ENCODE measurements around the gene C2. TPM values are rescaled to one million over a fixed set of nuclear protein-coding genes. Genes with fewer than 3 reads are reported as not detected.
"Not testable (repeated sequence)": the region's sequence is repeated elsewhere in the genome, so short reads cannot be mapped to it uniquely, and the experiment has no call there.

Gene C2
- total RNA-seq, 1 experiment from 2014 or later, result 3.7 TPM

DNA sequence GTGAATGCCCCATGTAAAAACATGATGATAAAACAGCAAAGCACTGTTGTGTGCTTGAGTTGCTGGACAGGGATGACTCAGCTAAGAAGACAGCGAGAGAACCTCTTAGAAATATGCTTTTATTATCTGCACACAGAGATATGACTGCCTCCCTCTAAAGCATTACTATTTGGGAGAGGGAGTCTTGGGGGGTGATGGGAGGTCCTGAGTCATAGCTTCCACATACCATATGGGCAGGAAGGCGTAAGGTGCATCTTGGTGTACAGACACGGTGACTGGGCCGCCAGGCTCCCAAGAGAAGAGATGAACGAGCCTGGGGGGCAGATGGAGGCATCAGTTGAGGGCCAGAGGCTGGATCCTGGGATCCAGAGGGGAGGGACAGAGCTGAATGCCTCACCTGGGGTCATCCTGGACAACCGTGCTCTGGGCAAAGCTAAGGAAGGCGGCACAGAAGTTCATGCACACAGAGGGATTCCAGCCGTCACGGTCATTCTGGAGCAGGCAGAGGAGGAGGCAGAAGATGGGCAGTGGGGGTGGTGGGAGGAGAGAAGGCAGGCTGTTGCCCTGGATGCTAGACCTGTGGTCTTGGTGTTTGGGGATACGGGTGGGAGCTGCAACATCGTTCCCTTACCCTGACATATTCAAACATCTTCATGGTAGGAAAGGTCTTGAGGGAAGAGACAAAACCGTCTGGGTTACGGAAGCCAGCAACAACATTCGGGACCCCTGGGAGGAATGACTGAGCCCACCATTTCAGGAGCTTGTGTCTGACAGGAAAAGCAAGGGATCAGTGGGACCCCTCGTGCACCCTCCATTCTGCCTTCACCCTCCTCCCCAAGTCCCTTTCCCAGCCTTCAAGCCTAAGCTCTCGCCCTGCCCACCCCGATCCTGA, 42.4 kb downstream of the C2 start:
- in situ Hi-C loops (cut with HindIII; ENCODE audit: low sequenced_read_pairs), result no loop called here
- no peak for DNase-seq (ENCODE audit: low spot score)

DNA sequence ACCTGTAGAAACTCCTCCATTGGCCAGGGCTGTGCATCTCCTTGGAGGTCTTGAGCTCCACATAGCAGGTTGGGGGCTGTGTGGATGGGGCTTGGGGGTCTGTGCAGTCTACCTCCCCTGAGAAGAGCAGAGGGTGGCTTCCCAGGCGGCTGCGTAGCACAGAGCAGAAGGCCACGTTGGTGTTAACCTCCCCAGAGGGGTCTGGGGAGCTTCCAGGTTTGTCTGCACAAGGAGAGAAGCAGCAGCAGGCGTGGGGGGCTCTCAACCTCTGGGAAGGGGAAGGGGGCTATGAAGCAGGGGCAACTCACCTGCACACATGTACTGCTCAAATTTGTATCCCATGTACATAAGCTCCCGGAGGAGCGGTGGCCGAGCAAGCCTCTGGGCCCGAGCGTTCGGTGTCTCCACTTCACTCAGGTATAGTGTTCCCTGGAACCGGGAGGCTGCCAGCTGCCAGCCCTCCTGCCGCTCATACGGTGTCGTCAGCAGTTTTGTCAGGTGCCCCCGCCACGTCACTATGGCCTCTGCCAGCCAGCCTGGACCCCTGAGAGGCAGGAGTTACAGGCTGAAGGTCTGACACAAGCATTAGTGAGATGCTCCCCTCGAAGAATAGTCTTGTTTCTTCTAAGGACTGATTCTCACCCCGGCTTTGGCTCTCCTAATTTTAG, 43.2 kb downstream of the C2 start:
- in situ Hi-C loops (cut with HindIII; ENCODE audit: low sequenced_read_pairs), result no loop called here
- DNase-seq (ENCODE audit: low spot score), result peak; percentile 24

DNA sequence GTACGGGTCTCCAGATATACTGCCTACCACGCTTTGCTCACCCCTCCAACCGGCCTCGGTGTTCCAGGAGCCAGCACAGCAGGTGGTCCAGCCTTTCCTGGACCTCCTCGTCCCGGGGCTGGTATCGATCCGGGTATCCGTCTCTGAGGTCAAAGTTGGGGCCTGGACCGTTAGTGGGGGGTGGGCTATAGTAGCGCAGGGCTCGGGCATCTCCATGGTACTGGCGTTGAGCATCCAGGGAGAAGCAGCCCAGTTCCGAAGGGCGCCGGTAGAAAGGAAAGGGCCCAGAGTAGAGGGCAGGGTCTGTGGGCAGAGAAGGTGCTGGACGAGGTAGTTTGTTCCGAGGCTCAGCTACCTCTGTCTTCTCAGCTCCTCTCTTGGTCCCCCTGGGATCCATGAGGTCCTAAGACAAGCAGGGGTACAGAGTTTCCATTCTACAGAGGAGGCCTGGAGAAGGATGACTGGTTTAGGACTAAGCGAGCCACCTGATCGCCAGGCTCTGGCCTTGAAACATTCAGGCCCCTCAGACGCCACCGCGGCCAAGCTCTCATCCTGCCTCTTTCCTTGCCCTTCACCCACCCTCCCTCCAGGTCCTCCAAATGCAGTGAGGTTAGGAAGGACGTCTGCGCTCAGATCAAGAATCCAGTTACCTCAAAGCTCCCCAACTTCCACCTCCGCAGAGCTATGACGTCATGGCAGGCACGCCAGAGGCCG, 43.9 kb downstream of the C2 start:
- in situ Hi-C loops (cut with HindIII; ENCODE audit: low sequenced_read_pairs), result no loop called here
- no peak for DNase-seq (ENCODE audit: low spot score)

DNA sequence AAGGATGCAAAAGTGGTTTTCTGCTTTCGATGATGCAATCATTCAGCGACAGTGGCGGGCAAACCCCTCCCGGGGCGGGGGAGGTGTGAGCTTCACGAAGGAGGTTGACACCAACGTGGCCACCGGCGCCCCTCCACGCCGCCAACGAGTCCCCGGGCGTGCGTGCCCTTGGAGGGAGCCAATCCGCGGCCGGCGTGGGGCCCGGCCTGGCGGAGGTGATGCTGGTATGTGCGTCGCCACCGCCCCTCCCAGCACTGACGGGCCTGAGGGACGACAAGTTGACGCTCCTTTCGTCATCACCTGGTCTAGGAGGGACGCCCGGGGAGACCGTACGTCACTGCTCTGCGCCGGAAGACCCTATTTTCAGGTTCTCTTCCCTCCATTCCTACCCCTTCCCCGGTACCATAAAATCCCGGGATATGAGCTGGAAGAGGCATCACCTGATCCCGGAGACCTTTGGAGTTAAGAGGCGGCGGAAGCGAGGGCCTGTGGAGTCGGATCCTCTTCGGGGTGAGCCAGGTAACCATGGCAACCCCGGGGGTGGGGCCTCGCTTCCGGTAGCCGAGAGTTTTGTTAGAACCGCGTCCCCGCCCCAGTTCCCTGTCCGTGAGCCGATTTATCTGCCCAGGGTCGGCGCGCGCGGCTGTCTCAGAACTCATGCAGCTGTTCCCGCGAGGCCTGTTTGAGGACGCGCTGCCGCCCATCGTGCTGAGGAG, 44.6 kb downstream of the C2 start, which contains the start of gene DXO:
Gene DXO (minus strand): TSS at position 146 of the 716 bp plus-strand sequence. CDS start 463 bp downstream, outside the sequence.
- DNase-seq (ENCODE audit: low spot score), result peak; percentile 99
- in situ Hi-C loops (cut with HindIII; ENCODE audit: low sequenced_read_pairs), result no loop called here

DNA sequence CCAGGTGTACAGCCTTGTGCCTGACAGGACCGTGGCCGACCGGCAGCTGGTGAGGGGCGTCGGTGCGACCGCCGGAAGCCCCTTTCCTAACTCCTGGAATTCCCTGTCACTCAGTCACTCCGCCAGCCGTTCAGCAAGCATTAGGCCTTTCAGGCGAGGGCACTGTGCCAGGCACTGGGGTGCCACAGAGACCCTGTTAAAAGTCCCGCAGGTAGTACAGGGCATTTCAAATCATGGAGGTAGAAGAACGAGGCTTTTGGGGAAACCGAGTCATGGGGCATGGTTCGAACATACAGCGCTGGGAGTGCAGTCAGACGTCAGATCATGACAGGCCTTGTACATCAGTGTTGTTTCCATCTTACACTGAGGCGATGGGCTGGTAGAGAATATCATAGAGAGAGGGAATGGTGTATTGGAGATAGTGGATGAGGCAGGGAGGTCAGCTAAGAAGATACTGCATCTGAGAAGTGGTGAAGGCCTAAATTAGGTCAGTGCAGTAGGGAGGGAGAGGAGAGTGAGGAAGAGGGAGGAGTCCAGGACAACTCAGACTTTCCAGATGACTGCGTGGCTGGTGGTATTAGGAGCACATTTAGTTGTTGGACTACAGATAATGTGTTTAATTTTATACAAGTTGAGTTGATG, 45.3 kb downstream of the C2 start:
- in situ Hi-C loops (cut with HindIII; ENCODE audit: low sequenced_read_pairs), result no loop called here

DNA sequence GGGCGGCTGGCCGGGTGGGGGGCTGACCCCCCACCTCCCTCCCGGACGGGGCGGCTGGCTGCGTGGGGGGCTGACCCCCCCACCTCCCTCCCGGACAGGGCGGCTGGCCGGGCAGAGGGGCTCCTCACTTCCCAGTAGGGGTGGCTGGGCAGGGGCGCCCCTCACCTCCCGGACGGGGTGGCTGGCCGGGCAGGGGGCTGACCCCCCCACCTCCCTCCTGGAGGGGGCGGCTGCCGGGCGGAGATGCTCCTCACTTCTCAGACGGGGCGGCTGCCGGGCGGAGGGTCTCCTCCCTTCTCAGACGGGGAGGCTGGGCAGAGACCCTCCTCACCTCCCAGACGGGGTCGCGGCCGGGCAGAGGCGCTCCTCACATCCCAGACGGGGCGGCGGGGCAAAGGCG, 48.5 kb downstream of the C2 start:
- in situ Hi-C loops (cut with HindIII; ENCODE audit: low sequenced_read_pairs); DNase-seq (ENCODE audit: low spot score): not testable (repeated sequence)

More for the DNA sequence above, 45.3 kb downstream of the C2 start:
- no peak for DNase-seq (ENCODE audit: low spot score)

DNA sequence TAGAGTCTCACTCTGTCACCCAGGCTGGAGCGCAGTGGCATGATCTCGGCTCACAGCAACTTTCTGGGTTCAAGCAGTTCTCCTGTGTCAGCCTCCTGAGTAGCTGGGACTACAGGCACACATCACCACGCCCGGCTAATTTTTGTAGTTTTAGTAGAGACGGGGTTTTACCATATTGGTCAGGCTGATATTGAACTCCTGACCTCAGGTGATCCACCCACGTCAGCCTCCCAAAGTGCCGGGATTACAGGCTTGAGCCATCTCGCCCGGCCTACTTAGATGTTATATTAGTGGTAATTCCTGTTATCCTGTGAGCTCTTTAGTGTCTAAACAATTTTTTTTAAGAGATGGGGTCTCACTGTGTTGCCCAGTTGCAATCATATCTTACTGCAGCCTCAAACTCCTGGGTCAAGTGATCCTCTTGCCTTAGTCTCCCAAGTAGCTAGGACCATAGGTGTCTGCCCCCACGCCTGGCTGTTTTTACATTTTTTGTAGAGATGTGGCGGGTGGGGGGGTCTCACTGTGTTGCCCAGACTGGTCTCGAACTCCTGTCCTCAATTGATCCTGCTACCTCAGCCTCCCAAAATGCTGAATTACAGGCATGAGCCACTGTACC, 50.4 kb downstream of the C2 start:
- in situ Hi-C loops (cut with HindIII; ENCODE audit: low sequenced_read_pairs), result no loop called here
- no peak for DNase-seq (ENCODE audit: low spot score)

DNA sequence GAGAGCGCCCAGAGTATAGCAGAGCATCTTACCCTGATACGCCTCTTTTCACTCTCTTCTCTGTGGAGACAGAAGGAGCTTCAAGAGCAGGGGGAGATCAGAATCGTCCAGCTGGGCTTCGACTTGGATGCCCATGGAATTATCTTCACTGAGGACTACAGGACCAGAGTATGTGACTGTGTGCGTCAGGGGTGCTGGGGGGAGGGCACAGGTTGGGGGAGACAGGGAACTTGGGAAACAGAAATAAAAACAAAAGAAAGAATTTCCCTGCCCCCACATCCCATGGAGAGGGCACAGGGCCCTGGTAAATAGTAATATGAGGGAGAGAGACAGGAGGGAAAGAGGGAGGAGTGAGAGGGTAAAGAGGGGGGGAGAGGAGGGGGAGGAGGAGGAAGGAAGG, 51.3 kb downstream of the C2 start:
- in situ Hi-C loops (cut with HindIII; ENCODE audit: low sequenced_read_pairs), result no loop called here
- DNase-seq (ENCODE audit: low spot score), result no peak

DNA sequence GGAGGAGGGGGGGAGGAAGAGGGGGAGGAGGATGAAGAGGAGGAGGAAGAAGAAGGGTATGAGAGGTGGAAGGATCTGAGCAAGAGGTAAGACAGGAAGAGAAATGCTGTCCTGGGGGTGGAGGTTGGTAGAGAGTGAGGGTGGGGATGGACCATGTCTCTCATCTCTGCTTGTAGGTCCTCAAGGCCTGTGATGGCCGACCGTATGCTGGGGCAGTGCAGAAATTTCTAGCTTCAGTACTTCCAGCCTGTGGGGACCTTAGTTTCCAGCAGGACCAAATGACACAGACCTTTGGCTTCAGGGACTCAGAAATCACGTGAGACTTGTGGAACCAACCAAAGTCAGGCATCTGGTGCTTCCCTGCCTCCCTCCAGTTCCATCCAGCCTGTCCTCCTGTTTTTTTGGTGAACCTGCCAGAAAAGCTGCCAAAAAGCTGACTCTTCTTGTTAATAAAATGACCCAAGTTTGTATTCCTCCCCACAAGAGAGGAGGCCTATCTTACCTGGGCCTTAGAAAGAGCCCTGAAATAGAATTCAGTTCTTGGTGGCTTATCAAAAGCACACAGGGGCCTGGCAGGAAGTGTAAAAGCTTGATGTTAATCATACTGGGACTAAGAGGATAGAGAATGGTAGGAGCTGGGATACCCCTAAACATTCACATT, 51.9 kb downstream of the C2 start:
- in situ Hi-C loops (cut with HindIII; ENCODE audit: low sequenced_read_pairs), result no loop called here
- no peak for DNase-seq (ENCODE audit: low spot score)

DNA sequence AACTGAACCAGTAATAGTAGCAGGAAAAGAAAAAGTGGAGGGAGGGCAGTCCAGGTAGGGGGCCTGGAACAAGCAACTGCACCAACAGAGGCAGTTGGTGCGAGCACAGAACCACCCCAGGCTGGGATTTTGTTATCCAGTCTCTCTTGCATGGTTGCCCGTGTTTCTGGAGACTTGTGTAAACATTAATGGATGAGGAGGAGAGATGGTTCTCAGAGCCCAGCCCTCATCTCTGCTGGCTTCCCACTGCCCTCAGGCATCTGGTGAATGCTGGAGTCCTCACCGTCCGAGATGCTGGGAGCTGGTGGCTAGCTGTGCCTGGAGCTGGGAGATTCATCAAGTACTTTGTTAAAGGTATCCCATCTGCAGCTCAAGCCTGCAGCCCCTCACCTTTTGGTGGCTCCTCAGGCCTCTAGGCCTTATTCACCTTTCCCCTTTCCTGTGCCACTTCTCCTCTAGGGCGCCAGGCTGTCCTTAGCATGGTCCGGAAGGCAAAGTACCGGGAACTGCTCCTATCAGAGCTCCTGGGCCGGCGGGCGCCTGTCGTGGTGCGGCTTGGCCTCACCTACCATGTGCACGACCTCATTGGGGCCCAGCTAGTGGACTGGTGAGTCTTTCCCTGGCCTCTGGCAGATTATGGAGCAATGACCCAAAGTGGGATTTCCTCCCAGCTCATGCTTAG, 52.8 kb downstream of the C2 start:
- DNase-seq (ENCODE audit: low spot score); in situ Hi-C loops (cut with HindIII; ENCODE audit: low sequenced_read_pairs): not testable (repeated sequence)

DNA sequence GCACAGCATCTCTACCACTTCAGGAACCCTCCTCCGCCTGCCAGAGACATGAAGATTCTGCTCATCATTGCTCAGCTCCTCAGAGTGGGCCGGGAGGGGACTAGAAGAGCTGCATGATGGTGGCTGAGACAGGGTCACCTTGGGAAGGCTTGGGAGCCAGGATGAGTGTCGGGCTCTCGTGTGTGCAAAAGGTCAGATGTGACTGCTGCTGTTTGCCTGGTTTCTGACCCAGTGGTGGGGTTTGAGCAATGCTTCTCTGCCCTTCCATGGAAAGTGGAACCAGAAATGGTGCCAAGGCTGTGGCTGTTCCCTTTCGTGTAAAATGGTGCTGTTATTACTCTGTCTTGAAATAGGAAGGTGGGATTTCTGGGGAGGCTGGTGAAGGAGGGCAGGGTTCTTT, 53.5 kb downstream of the C2 start:
- in situ Hi-C loops (cut with HindIII; ENCODE audit: low sequenced_read_pairs), result not testable (repeated sequence)

DNA sequence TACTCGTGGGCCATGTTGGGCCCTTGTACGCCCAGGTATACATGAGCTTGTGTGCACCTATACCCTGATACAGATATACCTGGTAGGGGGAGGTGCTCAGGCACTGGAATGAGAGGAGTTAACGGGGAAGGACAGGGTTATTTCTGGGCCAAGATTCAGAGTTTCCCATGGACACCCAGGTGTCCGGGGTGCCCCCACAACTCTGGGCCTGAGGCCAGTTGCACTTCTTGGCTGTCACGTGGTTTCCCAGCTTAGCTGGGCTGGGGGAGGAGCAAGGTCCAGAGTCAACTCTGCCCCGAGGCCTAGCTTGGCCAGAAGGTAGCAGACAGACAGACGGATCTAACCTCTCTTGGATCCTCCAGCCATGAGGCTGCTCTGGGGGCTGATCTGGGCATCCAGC, 54.2 kb downstream of the C2 start, which contains the start of gene C4A:
Gene C4A (plus strand): TSS at position 314 of the 400 bp plus-strand sequence. CDS start 51 bp downstream, at position 365.
- DNase-seq (ENCODE audit: low spot score); in situ Hi-C loops (cut with HindIII; ENCODE audit: low sequenced_read_pairs): not testable (repeated sequence)

More for the DNA sequence above, 53.5 kb downstream of the C2 start:
- DNase-seq (ENCODE audit: low spot score), result not testable (repeated sequence)

DNA sequence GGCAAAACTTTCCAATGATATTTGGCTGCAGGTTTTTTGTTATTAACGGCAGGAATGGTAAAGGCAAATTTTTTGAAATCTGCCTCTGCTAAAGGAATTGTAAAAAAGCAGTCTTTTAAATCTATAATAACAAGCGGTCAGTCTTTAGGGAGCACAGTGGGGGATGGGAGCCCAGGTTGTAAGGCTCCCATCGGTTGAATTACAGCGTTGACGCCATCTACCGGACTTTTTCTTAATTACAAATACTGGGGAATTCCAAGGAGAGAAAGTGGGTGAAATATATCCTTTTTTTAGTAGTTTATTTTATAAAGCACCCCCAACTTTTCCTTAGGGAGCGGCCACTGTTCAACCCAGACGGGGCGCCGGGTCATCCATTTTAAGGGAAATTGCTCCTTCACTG, 61.8 kb downstream of the C2 start:
- DNase-seq (ENCODE audit: low spot score); in situ Hi-C loops (cut with HindIII; ENCODE audit: low sequenced_read_pairs): not testable (repeated sequence)

DNA sequence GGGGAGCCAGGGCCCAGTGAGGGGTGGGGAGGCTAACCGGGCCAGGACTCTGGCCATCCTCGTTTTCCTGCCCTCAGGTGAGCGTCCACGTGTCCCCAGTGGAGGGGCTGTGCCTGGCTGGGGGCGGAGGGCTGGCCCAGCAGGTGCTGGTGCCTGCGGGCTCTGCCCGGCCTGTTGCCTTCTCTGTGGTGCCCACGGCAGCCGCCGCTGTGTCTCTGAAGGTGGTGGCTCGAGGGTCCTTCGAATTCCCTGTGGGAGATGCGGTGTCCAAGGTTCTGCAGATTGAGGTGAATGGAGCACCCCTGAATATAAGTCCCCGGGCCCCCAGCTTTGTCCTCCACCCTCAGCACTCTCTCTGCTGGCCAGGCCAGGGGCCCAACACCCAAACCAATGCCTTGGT, 66.9 kb downstream of the C2 start:
- in situ Hi-C loops (cut with HindIII; ENCODE audit: low sequenced_read_pairs); DNase-seq (ENCODE audit: low spot score): not testable (repeated sequence)

Data from G401 (cell line).